H1 (cell line): ENCODE data around the gene IARS2. TPM values are rescaled to one million over a fixed set of nuclear protein-coding genes. Genes with fewer than 3 reads are reported as not detected.

ENCODE experiments used
- CTCF ChIA-PET: fragments of 300-600 bp; sonication (Branson Sonifier 250); formaldehyde crosslinking; loops from one replicate; lab custom pipeline; 2021; ENCODE audit not compliant: partially characterized antibody; lab: Charles Lee
- POLR2A ChIA-PET: fragments of 300-600 bp; sonication (Branson Sonifier 250); formaldehyde crosslinking; loops from one replicate; lab custom pipeline; 2021; ENCODE audit warnings: inconsistent platforms; ENCODE audit not compliant: partially characterized antibody; lab: Charles Lee
- DNase-seq, 2 experiments: peaks; one replicate each; pipeline versions ENCODE4 v3.0.0 to v3.0.0-alpha.2; 2010 to 2022; ENCODE audit warnings: low spot score in 2 of 2, low read depth in 1 of 2, mixed read lengths in 1 of 2
- FAIRE-seq: peaks from 2 replicates; lab custom pipeline; 2011; peaks lifted over from hg19 to GRCh38; lab: Jason Lieb, UNC
- H2AFZ ChIP-seq: 2 replicates; pipeline ENCODE4 v1.8.1; 2012; ENCODE audit warnings: low read length, inconsistent platforms
- H2AK5ac ChIP-seq: 2 replicates; pipeline ENCODE4 v1.6.1; 2013; ENCODE audit warnings: low read depth, low read length
- H2BK120ac ChIP-seq: replicated peaks from 2 replicates; pipeline ENCODE3; 2013; ENCODE audit warnings: low read depth, low read length, inconsistent platforms
- H2BK12ac ChIP-seq: 2 replicates; pipeline ENCODE4 v1.6.1; 2013; ENCODE audit warnings: low read depth, low read length
- H2BK15ac ChIP-seq: 2 replicates; pipeline ENCODE4 v1.6.1; 2013; ENCODE audit warnings: low read length
- H2BK20ac ChIP-seq: 2 replicates; pipeline ENCODE4 v1.6.1; 2013; ENCODE audit warnings: low read length
- H2BK5ac ChIP-seq: 2 replicates; pipeline ENCODE4 v1.6.1; 2013; ENCODE audit warnings: low read depth, low read length
- H3K14ac ChIP-seq: 2 replicates; pipeline ENCODE4 v1.6.1; 2013; ENCODE audit warnings: inconsistent platforms; ENCODE audit not compliant: insufficient read length
- H3K18ac ChIP-seq: 2 replicates; pipeline ENCODE4 v1.6.1; 2013; ENCODE audit warnings: low read length; ENCODE audit errors: extremely low read depth
- H3K23ac ChIP-seq: 2 replicates; pipeline ENCODE4 v1.6.1; 2013; ENCODE audit warnings: inconsistent platforms; ENCODE audit not compliant: insufficient read length
- H3K23me2 ChIP-seq: 2 replicates; pipeline ENCODE4 v1.6.1; 2013; ENCODE audit warnings: low read depth, low read length
- H3K27ac ChIP-seq: 2 replicates; pipeline ENCODE4 v1.6.1; 2011; ENCODE audit warnings: low read depth, low read length, inconsistent platforms
- H3K27me3 ChIP-seq, 4 experiments: replicated peaks in 1 of 4; 1 replicate in 1 of 4; 2 replicates in 3 of 4; pipeline versions ENCODE4 v1.6.1 to v1.8.1; 2011 to 2013; ENCODE audit warnings: low read length in 3 of 4, mild to moderate bottlenecking in 3 of 4, inconsistent platforms in 2 of 4, mixed read lengths in 2 of 4, moderate library complexity in 1 of 4; ENCODE audit not compliant: control insufficient read depth in 3 of 4, insufficient read depth in 3 of 4; ENCODE audit errors: extremely low read depth in 1 of 4
- H3K36me3 ChIP-seq, 4 experiments: 2 replicates each; pipeline versions ENCODE4 v1.6.1 to v1.8.1; 2011 to 2013; ENCODE audit warnings: mild to moderate bottlenecking in 4 of 4, low read length in 3 of 4, moderate library complexity in 2 of 4, control low read depth in 1 of 4, inconsistent platforms in 1 of 4; ENCODE audit not compliant: insufficient read depth in 4 of 4, control insufficient read depth in 2 of 4
- H3K4ac ChIP-seq: replicated peaks from 2 replicates; pipeline ENCODE3; 2013; ENCODE audit warnings: low read length, low read depth, mixed read lengths, inconsistent platforms; ENCODE audit not compliant: insufficient read length
- H3K4me1 ChIP-seq, 4 experiments: replicated peaks in 1 of 4; 1 replicate in 1 of 4; 2 replicates in 3 of 4; pipeline versions ENCODE4 v1.6.1 to v1.8.1; 2011 to 2013; ENCODE audit warnings: low read length in 3 of 4, inconsistent platforms in 2 of 4, mixed read lengths in 1 of 4; ENCODE audit not compliant: insufficient read depth in 4 of 4, control insufficient read depth in 3 of 4
- H3K4me2 ChIP-seq, 2 experiments: 2 replicates each; pipeline versions ENCODE4 v1.6.1 to v1.8.1; 2011 to 2013; ENCODE audit warnings: low read depth in 2 of 2, low read length in 2 of 2, control low read depth in 1 of 2, inconsistent platforms in 1 of 2, mild to moderate bottlenecking in 1 of 2; ENCODE audit not compliant: insufficient read depth in 1 of 2
- H3K4me3 ChIP-seq, 4 experiments: fragments of 200-600, 300-600 bp in 1 of 4; sonication (generic), shearing (Covaris generic), sonication (Bioruptor Twin) in 1 of 4; 2 replicates each; pipeline versions ENCODE4 v1.5.1 to v1.8.1; 2011 to 2016; ENCODE audit warnings: low read length in 4 of 4, low read depth in 3 of 4, control low read depth in 2 of 4, inconsistent platforms in 2 of 4, mild to moderate bottlenecking in 2 of 4, mixed read lengths in 1 of 4, moderate library complexity in 1 of 4; ENCODE audit not compliant: insufficient read depth in 2 of 4; ENCODE audit errors: extremely low read depth in 1 of 4
- H3K56ac ChIP-seq: replicated peaks from 2 replicates; pipeline ENCODE3; 2013; ENCODE audit warnings: low read depth, mild to moderate bottlenecking, mixed read lengths, low read length, inconsistent platforms; ENCODE audit not compliant: insufficient read length
- H3K79me1 ChIP-seq: 2 replicates; pipeline ENCODE4 v1.6.1; 2013; ENCODE audit warnings: low read depth, low read length, control low read depth
- H3K79me2 ChIP-seq, 2 experiments: 2 replicates each; pipeline versions ENCODE4 v1.6.1 to v1.8.1; 2012 to 2013; ENCODE audit warnings: low read length in 2 of 2, mild to moderate bottlenecking in 2 of 2, inconsistent platforms in 1 of 2; ENCODE audit not compliant: insufficient read depth in 2 of 2, control insufficient read depth in 1 of 2
- H3K9ac ChIP-seq, 4 experiments: replicated peaks in 1 of 4; 1 replicate in 1 of 4; 2 replicates in 3 of 4; pipeline versions ENCODE4 v1.6.1 to v1.8.1; 2011 to 2013; ENCODE audit warnings: low read depth in 3 of 4, low read length in 3 of 4, control low read depth in 2 of 4, mild to moderate bottlenecking in 2 of 4, moderate library complexity in 2 of 4, inconsistent platforms in 1 of 4; ENCODE audit errors: extremely low read depth in 1 of 4
- H3K9me3 ChIP-seq, 2 experiments: 2 replicates each; pipeline versions ENCODE4 v1.6.1 to v1.8.1; 2012 to 2013; ENCODE audit warnings: mild to moderate bottlenecking in 2 of 2, moderate library complexity in 2 of 2, control low read depth in 1 of 2, inconsistent platforms in 1 of 2, low read depth in 1 of 2, low read length in 1 of 2, mixed read lengths in 1 of 2; ENCODE audit not compliant: insufficient read depth in 2 of 2
- H4K20me1 ChIP-seq, 2 experiments: replicated peaks in 1 of 2; 2 replicates each; pipeline versions ENCODE3 to v1.8.1; 2011 to 2013; ENCODE audit warnings: inconsistent platforms in 2 of 2, low read length in 2 of 2, mild to moderate bottlenecking in 1 of 2; ENCODE audit not compliant: insufficient read depth in 2 of 2, control insufficient read depth in 1 of 2
- H4K5ac ChIP-seq: 2 replicates; pipeline ENCODE4 v1.6.1; 2013; ENCODE audit warnings: low read length, low read depth, mixed read lengths, inconsistent platforms; ENCODE audit not compliant: insufficient read length
- H4K8ac ChIP-seq: 2 replicates; pipeline ENCODE4 v1.8.0; 2013; ENCODE audit warnings: mild to moderate bottlenecking, moderate library complexity, low read length, inconsistent platforms; ENCODE audit not compliant: insufficient read depth; ENCODE audit errors: extremely low read depth
- H4K91ac ChIP-seq: replicated peaks from 2 replicates; pipeline ENCODE3; 2013; ENCODE audit warnings: low read length, mixed read lengths, inconsistent platforms; ENCODE audit not compliant: insufficient read length
- KDM5A ChIP-seq: fragments of 200-600 bp; IDR thresholded peaks from 2 replicates; pipeline ENCODE4 v1.7.1; 2012; ENCODE audit warnings: mild to moderate bottlenecking, low read length, inconsistent platforms, mixed read lengths
- TAF1 ChIP-seq: IDR thresholded peaks from 2 replicates; pipeline ENCODE4 v1.6.1; 2011; ENCODE audit warnings: mild to moderate bottlenecking, low read depth, low read length
- WGBS, 2 experiments: shearing (Covaris generic) in 1 of 2; methylation state at CpG; one replicate each; pipeline versions ENCODE4 v1.1.6 to v1.1.7; 2013 to 2015; ENCODE audit warnings: low lambda C conversion rate in 2 of 2, mixed read lengths in 2 of 2, inconsistent platforms in 1 of 2, low coverage in 1 of 2, missing lambda C conversion rate in 1 of 2; ENCODE audit not compliant: insufficient replicate concordance in 2 of 2, insufficient coverage in 1 of 2, insufficient read length in 1 of 2; ENCODE audit errors: extremely low coverage in 1 of 2, missing lambda C conversion rate in 1 of 2; 5-methylcytosine and 5-hydroxymethylcytosine counted together
- polyA plus RNA-seq, 7 experiments: library from polyadenylated mRNA; depleted of rRNA in 3 of 7; stranded (reverse) in 5 of 7; unstranded in 2 of 7; fragments of >200 nt in 5 of 7; fragments of 200-250 nt in 2 of 7; gene quantifications; 1 replicate in 5 of 7; 2 replicates in 1 of 7; 4 replicates in 1 of 7; pipeline versions ENCODE4 v1.2.1 to v1.2.3, GENCODE V29; 2011 to 2013; ENCODE audit warnings: missing spikeins in 2 of 7, mixed read lengths in 2 of 7
- total RNA-seq: library from RNA; stranded (reverse); fragmentation: NEBNext Ultra II Directional; extraction: Animal tissue kit (Norgen Biotek cat#: 25700); gene quantifications from 2 replicates; pipeline ENCODE4 v1.2.1, GENCODE V29; 2021

The IARS2 gene
- total and polyA plus RNA-seq, 2 of the 8 experiments (the other 6 are each of a cell fraction or from before 2014, with no cell fraction given), result 15.0 to 69.8 TPM

DNA sequence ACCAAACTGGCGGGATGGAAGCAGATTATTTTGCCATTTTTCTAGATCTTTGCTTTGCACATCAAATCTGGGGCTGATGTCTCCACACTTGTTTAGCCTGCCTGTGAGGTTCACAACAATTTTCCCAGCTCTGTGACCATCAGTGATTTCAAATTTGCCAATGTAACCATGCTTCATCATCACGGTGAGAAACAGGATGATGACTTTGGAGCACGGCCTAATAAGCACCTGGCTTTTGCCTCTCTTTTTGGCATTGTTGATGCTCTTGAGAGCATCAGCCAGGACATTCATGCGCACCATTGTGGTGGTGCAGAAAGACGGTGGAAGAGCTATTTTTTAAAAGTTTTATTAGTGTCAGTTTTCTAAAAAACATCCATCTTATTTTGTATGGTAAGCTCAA, 50.1 kb downstream of the IARS2 start:
- DNase-seq, result no peak
- H3K4me2 ChIP-seq, result no peak overlapping the region
- no peak for FAIRE-seq
- H4K91ac ChIP-seq, result no peak overlapping the region
- WGBS, 2 experiments, result 97% methylated on average over 5 of the region's 5 CpGs; no CpG with 5 or more reads in 1 of the 2 experiments
- H3K56ac ChIP-seq, result no peak overlapping the region
- CTCF ChIA-PET, result interaction anchor here (1.1 to 2.5 kb wide), 5 partner anchors 19 to 152 kb away, joined by 3 to 11 read pairs (median 5); no protein-coding TSS in a partner anchor
- H3K27ac ChIP-seq, result no peak overlapping the region
- no peak overlapping the region for H2BK5ac ChIP-seq
- H3K14ac ChIP-seq, result no peak overlapping the region
- H2AFZ ChIP-seq, result no peak overlapping the region
- no peak overlapping the region for H2BK20ac ChIP-seq
- H4K8ac ChIP-seq, result no peak overlapping the region
- H3K23ac ChIP-seq, result no peak overlapping the region
- no peak for TF ChIP-seq TAF1
- no peak for TF ChIP-seq KDM5A
- TF ChIP-seq, all 59 proteins: peak for 0
- H3K23me2 ChIP-seq, result no peaks in the 10 kb centered on the region
- no peak overlapping the region for H2BK15ac ChIP-seq
- H2AK5ac ChIP-seq, result no peak overlapping the region
- H3K18ac ChIP-seq, result no peak overlapping the region
- H2BK120ac ChIP-seq, result no peak overlapping the region
- no peaks in the 10 kb centered on the region for H3K27me3 ChIP-seq
- H3K79me1 ChIP-seq, result no peaks in the 10 kb centered on the region
- peaks cover 0 to 37% (median 19%) of the 10 kb centered on the region in 4 experiments; a peak in 4 of 8 replicates for H3K36me3 ChIP-seq
- no peaks in the 10 kb centered on the region for H4K20me1 ChIP-seq
- H2BK12ac ChIP-seq, result no peak overlapping the region
- H3K4me3 ChIP-seq, result no peak overlapping the region
- H3K9me3 ChIP-seq, result no peaks in the 10 kb centered on the region
- POLR2A ChIA-PET, result interaction anchor here (0.9 kb wide), 1 partner anchor 12 kb away, joined by 3 read pairs; no protein-coding TSS in a partner anchor
- no peaks in the 10 kb centered on the region for H3K4me1 ChIP-seq
- H3K9ac ChIP-seq, result no peak overlapping the region
- H4K5ac ChIP-seq, result no peak overlapping the region
- no peaks in the 10 kb centered on the region for H3K79me2 ChIP-seq
- no peak overlapping the region for H3K4ac ChIP-seq
